ENCODE data around the gene NME8. TPM values are rescaled to one million over a fixed set of nuclear protein-coding genes. Genes with fewer than 3 reads are reported as not detected.
A peak's percentile ranks its signal among the peaks of the same experiment; 100 is the strongest.

Gene NME8
- total RNA-seq, 1 experiment from 2014 or later = not detected

DNA sequence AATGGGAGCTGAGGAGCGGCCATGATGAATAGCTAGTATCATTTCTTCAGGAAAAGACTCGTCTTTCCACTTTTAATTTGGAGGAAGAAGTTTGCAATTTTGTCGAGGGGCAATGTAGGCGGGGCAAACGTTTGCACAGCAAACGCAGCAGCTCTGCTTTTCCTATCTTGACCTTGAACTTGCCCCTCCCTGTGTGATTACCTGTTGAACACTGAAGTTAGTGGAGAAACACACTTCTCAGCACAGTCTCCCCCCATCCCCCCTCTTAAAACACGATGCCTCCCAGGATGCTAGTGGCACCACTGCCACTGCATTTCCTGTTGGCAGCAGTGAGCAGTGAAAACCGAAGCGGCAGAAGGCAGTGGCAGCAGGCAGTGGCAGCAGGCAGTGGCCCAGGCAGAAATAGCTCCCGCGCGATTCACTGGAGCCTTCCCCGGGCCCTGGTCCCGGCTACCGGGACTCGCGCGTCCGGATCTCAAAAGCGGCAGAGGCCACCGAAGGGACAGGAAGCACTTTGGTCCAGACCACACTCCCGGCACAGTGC, 72.0 kb downstream of the NME8 start, which contains the start of gene EPDR1:
EPDR1 (plus strand) TSS at position 336 of the 544 bp plus-strand sequence. CDS start 300 bp downstream, outside the sequence.
- Histone ChIP-seq H3K4me2 (ENCODE audit: low read length) (peak within 1 kb of the TSS; percentile 93), H3K27me3 (ENCODE audit: low read length) (no peaks in the 10 kb centered on the region), H3K27ac (ENCODE audit: low read length) (peak within 1 kb of the TSS; percentile 46), H3K9ac (ENCODE audit: low read length) (peak within 1 kb of the TSS; percentile 76), H3F3A (ENCODE audit: low read length, unreplicated experiment) (no peaks in the 10 kb centered on the region), H2AFZ (ENCODE audit: low read length) (peak within 1 kb of the TSS; percentile 90), H3K4me1 (ENCODE audit: insufficient read depth, low read length) (peaks cover 15% of the 10 kb centered on the region; the same call in 1 of the 2 replicates), H4K20me1 (ENCODE audit: low read length) (no peaks in the 10 kb centered on the region), H3K36me3 (ENCODE audit: low read depth, low read length) (peaks cover 6% of the 10 kb centered on the region; the same call in 1 of the 2 replicates), H3K4me3 (ENCODE audit: low read length) (peak within 1 kb of the TSS; percentile 83), H3K9me3 (ENCODE audit: low read length) (no peaks in the 10 kb centered on the region; the same call in 1 of the 2 replicates), H3K9me2 (replicated peaks; ENCODE audit: low read length) (no peaks in the 10 kb centered on the region), H3K79me2 (ENCODE audit: low read length) (peaks cover 40% of the 10 kb centered on the region)
- peak; percentile 71 for ATAC-seq
- BruUV-seq (replicated peaks) = no TSS peak
- peak; percentile 78 for DNase-seq
- ChIA-PET CTCF (interaction anchor here (0.6 to 1.4 kb wide), 4 partner anchors 10 to 190 kb away, joined by 3 to 8 read pairs (median 4); no protein-coding TSS in a partner anchor), POLR2A (ENCODE audit: unreplicated experiment) (interaction anchor here (0.6 kb wide), 2 partner anchors 11 to 56 kb away, joined by 4 to 8 read pairs; no protein-coding TSS in a partner anchor)
- intact Hi-C loops (cut with micrococcal nuclease) = loop anchor here (2.0 kb wide), 1 partner anchor 66 kb away; no protein-coding TSS in a partner anchor
- TF ChIP-seq CTCF (conservative IDR thresholded peaks at IDR 0.05; ENCODE audit: low read depth, low read length) = peak; percentile 45
- no peak for TF ChIP-seq EZH2phosphoT487 (IDR thresholded peaks at IDR 0.05; ENCODE audit: borderline replicate concordance, low read length)
- no peak for TF ChIP-seq EZH2 (IDR thresholded peaks at IDR 0.05; ENCODE audit: low read length, unreplicated experiment)

DNA sequence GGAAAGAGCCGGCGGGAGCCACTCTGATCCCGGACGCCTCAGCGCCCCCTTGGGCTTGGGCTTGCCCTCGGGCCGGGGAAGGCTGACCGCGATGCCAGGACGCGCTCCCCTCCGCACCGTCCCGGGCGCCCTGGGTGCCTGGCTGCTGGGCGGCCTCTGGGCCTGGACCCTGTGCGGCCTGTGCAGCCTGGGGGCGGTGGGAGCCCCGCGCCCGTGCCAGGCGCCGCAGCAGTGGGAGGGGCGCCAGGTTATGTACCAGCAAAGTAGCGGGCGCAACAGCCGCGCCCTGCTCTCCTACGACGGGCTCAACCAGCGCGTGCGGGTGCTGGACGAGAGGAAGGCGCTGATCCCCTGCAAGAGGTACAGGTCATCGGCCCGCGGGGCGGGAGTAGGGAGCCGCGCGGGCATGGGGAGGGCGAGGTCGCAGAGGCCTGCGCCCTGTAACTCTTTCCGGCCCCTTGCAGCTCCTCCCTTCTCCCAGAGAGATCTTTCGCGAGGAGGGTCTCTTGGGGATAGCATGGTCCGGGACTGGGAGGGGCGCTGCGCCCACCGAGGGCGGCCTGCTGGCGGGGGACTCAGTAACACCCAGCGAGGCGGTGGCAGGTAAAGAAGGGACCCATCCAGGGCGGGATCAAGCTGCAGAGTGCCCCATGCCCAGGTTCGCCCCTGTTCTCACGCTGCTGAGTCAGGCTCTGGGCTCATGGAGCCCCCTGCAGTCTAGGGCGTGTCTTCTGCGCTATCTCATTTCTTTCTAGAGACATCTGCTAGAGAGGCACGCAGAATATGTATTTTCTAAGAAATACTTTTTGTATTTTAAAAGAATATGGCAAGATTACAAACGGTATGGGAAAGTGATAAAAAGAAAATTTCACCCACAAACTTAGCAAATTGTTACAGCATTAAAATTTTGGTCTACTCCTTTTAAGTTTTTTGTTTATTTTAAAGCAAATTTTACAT, 72.7 kb downstream of the NME8 start:
- intact Hi-C loops (cut with micrococcal nuclease) = loop anchor here (2.0 kb wide), 1 partner anchor 66 kb away; no protein-coding TSS in a partner anchor
- Histone ChIP-seq H3K27ac (ENCODE audit: low read length) (peak overlapping the region; percentile 46), H4K20me1 (ENCODE audit: low read length) (no peaks in the 10 kb centered on the region), H3F3A (ENCODE audit: low read length, unreplicated experiment) (no peaks in the 10 kb centered on the region), H3K4me3 (ENCODE audit: low read length) (peak overlapping the region; percentile 83), H3K9me3 (ENCODE audit: low read length) (no peaks in the 10 kb centered on the region; the same call in 1 of the 2 replicates), H3K27me3 (ENCODE audit: low read length) (no peaks in the 10 kb centered on the region), H3K9ac (ENCODE audit: low read length) (peak overlapping the region; percentile 76), H3K79me2 (ENCODE audit: low read length) (peaks cover 48% of the 10 kb centered on the region), H3K36me3 (ENCODE audit: low read depth, low read length) (peaks cover 7% of the 10 kb centered on the region; the same call in 1 of the 2 replicates), H2AFZ (ENCODE audit: low read length) (peak overlapping the region; percentile 90), H3K9me2 (replicated peaks; ENCODE audit: low read length) (no peaks in the 10 kb centered on the region), H3K4me1 (ENCODE audit: insufficient read depth, low read length) (peaks cover 15% of the 10 kb centered on the region; the same call in 1 of the 2 replicates), H3K4me2 (ENCODE audit: low read length) (peak overlapping the region; percentile 93)
- ChIA-PET POLR2A (ENCODE audit: unreplicated experiment) (interaction anchor here (0.6 kb wide), 3 partner anchors 10 to 56 kb away, joined by 4 to 12 read pairs (median 8); no protein-coding TSS in a partner anchor), CTCF (interaction anchor here (0.6 to 1.4 kb wide), 4 partner anchors 10 to 189 kb away, joined by 3 to 8 read pairs (median 4); no protein-coding TSS in a partner anchor)
- DNase-seq = peak; percentile 48
- BruUV-seq (replicated peaks) = no TSS peak
- TF ChIP-seq EZH2phosphoT487 (IDR thresholded peaks at IDR 0.05; ENCODE audit: borderline replicate concordance, low read length) = no peak
- peak; percentile 38; the same call in 1 of the 2 replicates for TF ChIP-seq CTCF (conservative IDR thresholded peaks at IDR 0.05; ENCODE audit: low read depth, low read length)
- ATAC-seq = peak; percentile 66
